NCI-H1436 treated with DMSO at 0.1 percent for 48 hours (cell line): ENCODE data around the gene EEF1A2.
"Not testable (repeated sequence)": the region's sequence is repeated elsewhere in the genome, so short reads cannot be mapped to it uniquely, and the experiment has no call there.

Experiments
- DNase-seq: peaks from one replicate; lab custom pipeline; 2025; lab: John Stamatoyannopoulos, UW

EEF1A2 gene

GRCh38 chr20:63487116-63487764 lies 11.6 kb downstream of the EEF1A2 start:
- no peak for DNase-seq

DNA sequence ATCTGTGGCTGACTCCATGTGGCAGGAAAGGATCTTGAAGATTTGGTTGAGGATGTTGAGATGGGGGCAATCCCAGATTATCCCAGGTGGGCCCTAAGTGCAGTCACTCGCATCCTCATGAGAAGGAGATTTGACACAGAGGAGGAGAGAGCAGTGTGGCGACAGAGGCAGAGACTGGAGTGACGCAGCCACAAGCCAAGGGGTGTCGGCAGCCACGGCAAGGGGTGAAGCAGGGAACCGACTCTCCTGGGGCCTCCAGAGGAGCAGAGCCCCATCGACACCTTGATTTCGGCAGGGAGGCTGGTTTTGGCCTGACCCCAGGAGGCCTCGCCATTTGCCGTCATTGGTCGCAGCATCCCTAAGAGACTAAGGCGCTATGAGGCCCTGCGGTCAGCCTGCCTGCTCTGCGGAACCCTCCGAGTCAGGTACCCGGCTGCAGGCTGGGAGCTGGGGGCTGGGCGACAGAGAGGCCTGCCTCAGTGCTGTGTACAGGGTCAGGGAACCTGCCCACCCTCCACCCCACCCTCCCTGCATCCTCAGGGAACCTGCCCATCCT lies 12.5 kb downstream of the EEF1A2 start:
- DNase-seq, result no peak

DNA sequence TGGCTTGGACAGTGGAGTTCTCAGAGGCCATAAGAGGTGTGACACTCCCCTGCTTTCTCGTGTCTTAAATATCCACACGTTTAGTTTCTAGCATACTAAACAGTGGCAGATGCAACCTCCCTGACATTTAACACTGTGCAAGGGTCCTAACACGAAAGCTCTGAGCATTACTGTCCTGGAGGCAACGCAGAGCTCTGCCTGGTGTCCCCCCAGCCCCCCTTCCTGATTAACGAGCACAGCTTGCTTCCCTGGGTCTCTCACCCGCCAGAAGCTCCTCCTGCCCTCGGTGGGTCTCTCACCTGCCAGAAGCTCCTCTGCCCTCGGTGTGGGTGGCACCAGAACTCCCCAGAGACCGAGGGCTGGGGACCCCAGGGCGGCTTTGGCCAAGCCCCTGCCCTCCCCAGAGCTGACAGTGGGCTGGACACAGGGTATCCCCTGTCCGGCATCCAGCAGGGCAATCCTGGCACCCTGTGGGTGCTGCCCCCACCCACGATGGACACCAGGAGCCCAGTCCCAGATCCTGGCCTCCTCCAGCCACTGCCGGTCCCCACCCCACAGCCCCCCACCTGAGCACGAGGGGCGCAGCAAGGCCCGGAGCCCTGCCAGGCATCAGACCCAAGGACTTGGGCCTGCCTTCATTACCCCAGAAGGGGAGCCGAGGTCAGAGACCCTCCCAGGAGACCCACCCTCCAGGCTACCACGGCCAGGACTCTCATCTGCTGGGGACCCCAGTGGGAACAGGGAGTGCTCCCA lies 14.1 kb downstream of the EEF1A2 start:
- DNase-seq, result no peak

- DNase-seq, result no peak
Measured at GRCh38 chr20:63484236-63484635, 14.6 kb downstream of the EEF1A2 start.

DNA sequence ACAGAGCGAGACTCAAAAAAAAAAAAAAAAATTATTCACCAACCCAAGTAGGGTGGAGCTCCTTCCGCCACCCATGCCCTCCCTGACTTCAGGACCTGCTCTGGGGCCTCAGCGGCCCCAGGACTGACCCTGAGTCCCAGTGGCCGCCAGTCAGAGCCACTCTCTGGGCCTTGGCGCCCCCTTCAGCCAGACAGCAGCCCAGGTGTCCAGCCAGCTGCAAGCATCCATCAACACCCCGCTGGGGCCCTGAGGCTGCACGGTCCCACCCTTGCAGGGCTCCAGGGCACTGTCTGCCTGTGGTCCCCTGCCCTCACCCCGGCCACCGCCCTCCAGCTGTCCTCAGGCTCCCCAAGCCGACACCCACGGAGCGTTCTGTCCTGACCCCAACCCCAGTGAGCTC lies 15.0 kb downstream of the EEF1A2 start:
- DNase-seq, result no peak

DNA sequence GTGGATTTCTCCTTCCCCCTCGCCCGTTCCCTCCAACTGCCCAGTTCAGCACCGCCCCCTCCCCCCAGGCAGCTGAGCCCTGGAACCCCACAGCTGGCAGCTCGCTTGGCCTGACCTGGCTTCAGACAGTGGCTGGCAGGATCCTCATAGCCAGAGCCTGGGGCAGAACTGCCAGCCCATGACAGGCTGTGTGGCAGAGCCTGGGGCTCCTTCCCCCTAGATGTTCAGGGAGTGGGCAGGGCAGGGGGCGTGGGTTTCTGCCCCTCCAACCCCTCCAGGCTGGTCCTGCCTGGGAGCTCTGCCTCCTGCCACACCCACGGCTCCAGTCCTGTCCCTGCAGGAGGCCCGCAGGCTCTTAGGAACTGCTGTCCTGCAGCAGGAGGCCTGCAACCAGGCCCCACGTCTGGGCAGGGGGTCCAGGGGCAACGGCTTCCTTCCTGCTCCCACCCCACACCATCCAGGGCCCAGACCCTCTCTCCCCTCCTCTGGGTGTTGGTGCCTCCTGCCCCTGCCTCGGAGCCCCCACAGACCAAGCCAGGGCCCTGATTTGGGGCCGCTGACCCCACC lies 16.8 kb downstream of the EEF1A2 start:
- DNase-seq, result no peak

DNA sequence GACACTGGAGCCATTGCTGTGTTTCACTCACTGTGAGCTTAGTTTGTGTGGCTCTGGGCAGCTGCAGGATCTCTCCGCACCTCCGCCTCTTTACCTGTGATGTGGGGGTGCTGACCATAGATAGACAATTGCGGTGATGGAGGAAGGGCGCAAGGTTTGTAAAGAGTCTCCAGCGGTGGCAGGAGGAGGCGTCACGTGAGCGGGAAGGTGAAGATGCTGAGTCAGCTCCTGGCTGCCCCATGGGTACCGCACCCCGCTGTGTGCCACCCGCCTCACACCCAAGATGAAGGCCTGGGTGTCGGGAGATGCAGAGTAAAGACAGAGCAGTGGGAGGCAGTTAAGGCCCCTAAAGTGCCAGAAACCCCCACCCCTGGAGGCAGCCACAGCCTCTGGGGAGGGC lies 17.4 kb downstream of the EEF1A2 start:
- DNase-seq, result no peak

- DNase-seq, result not testable (repeated sequence)
Measured at GRCh38 chr20:63479695-63480419, 19.0 kb downstream of the EEF1A2 start.

DNA sequence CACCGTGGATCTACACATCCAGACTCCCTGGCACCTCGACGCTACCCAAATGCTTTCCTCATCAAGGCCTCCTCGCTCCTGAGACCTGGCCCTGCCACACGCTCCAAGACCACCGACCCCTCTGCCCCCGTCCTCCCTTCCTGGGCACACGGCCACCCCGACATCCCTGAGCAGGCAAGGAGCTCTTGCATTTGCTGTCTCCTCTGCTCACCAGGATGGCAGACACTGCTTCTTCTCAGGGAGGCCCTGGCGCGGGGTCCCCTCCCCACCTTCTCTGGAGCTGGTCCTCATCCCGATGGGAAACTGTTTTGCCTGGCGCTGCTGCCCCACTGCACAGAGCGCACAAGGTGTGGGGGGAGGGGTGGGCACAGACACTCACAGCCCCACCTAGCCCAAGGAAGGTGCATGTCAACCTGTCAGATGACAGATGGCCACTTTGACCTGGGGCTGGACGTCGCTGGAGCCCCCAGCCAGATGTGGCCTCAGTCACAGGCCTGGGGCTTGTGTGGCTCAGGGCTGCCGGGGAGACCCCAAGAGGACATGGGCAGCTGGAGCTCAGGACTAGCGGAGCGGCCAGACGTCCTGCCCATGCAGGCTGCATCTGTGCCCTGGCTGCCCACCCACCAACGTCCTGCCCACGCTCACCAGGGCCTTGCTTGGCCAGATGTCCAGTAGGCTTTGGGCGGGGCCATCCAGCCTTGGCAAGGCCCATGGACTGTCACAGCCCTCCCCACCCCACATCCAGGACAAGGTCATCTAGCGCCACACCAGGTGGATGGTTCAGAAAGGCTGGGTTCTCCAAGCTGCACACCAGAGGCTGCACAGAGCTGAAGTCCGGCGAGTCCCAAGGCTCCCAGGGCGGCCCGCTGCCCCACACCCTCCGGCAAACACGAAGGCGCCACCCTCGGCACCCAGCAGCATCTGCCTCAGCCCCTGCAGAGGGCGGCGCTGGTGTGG lies 20.3 kb downstream of the EEF1A2 start:
- no peak for DNase-seq

DNA sequence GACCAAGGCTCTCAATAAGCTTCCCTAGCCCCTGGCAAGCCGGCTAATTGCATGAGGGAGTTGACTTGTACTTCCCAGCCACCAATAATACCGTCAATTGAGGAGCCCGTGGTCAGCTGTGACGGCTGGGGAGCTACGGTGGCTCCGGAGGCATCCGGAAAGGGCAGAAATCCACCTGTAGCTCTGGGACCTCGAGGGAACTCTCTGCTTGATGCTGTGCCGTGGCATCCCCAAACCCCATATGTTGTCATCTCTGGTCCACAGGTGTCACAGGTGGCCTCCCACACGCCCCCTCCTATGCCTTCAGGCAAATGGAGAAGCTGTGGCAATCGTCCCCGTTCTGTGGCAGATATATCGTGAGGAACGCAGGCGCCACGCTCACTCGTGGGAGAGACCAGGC lies 20.9 kb downstream of the EEF1A2 start:
- no peak for DNase-seq

GRCh38 chr20:63477061-63477616 lies 21.7 kb downstream of the EEF1A2 start:
- DNase-seq, result no peak

GRCh38 chr20:63475209-63475608 lies 23.7 kb downstream of the EEF1A2 start:
- no peak for DNase-seq

DNA sequence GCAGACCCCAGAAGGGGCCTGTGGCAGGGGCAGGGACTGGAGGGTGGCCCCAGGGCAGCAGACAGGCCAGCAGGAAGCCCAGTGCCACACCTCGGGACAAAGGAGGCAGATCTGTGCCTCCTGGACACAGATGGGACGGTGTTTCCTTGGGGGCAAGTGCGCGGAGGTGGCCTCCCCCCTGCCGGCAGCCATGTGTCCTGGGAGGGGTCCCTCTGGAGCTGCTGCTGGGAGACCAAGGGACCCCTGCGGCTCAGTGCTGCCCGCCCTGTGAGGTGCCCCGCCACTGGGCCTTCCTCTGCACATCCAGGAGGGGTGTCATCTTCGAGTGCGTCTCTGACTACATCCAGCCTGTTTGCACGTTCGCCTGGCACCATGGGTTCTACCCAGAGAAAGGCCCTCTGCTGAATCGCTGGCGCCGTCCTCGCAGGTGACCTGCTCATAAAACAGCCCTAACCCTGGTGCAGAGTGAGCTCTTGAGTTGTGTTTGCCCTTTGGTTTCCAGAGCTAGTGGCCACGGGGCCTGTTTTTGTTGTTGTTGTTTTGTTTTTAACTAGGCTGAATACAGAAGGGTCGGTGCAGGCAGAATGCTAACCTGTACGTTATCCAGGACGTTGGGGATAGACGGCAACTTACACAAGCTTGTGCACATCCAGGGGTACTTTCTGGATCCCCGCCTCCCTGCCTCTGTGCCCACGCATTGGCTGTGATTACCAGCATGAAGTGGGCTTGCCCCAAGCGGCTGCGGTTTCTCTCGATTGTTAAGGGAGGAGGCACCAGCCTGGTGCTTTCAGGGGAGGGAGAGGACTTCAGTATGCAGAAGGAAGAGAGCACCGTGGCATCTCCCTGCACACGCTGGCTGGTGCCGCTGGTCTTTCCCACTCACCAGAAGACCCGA lies 25.1 kb downstream of the EEF1A2 start:
- DNase-seq, result no peak

DNA sequence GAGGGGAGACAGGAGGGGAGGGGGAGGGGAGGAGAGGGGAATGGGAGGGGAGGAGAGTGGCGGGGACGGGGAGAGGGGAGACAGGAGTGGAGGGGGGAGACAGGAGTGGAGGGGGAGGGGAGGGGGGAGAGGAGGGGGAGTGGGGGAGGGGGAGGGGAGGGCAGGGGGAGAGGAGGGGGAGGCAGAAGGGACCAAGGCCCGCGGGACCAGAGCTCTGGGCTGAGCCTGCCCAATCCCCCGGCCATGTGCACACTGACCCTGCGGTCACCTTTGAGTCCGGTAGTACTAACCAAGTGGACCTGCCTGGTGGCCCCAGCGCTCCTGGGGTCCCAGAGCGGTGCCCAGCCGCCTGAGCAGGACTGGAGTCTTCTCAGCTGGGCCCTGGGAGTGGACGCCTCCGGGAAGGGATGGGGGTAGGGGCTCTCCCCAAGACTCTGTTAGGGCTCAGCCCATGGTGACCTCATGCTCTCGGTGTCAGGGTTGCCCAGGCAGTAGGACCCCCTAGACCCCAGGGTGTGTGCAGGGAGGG lies 26.0 kb downstream of the EEF1A2 start:
- DNase-seq, result no peak

GRCh38 chr20:63471981-63472831 lies 26.7 kb downstream of the EEF1A2 start, which contains the start of gene KCNQ2:
TSS of gene KCNQ2 (minus strand) at chr20:63472655. CDS start at chr20:63472463, 192 bp downstream.
- DNase-seq, result no peak

DNA sequence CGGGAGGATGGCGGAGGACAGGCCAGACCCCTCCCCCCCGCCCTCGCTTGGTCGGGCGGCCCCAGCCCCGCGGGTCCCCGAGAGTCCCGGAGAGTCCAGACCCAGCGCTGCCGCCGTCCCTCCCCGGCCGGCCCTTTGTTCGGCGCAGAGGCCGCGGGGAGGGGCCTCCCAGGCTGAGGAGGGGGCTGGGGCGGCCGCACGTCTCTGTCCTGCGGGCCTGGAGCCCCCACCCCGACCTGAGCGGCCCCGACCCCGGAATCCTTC lies 27.2 kb downstream of the EEF1A2 start:
- DNase-seq, result no peak

- no peak for DNase-seq
Measured at GRCh38 chr20:63471002-63471716, 27.7 kb downstream of the EEF1A2 start.

- DNase-seq, result no peak
Measured at GRCh38 chr20:63470410-63470809, 28.5 kb downstream of the EEF1A2 start.
